ENCODE measurements around the gene ANKLE1. TPM values are rescaled to one million over a fixed set of nuclear protein-coding genes. Genes with fewer than 3 reads are reported as not detected.

Gene ANKLE1
- total RNA-seq, 4 donors from 2014 or later = 0.39 to 0.81 TPM; not detected in 2

- TF ChIP-seq CTCF (IDR thresholded peaks at IDR 0.05) = no peak
- no peak for TF ChIP-seq POLR2AphosphoS5 (IDR thresholded peaks at IDR 0.05)
- no peak for TF ChIP-seq POLR2A (IDR thresholded peaks at IDR 0.05)
- no peak for TF ChIP-seq EP300 (IDR thresholded peaks at IDR 0.05)
- 100% methylated on average over 2 of the region's 6 CpGs for WGBS, 2 donors (ENCODE audit: low coverage in 1 of 2)
- peaks cover 0 to 55% (median 31%) of the 10 kb centered on the region in 3 donors for H3K4me1 ChIP-seq
- H3K4me3 ChIP-seq = no peak overlapping the region
- peak overlapping the region in 3 of 4 donors; percentile 73 to 87 (median 86) for H3K27ac ChIP-seq
- no peaks in the 10 kb centered on the region for H3K9me3 ChIP-seq
- H3K36me3 ChIP-seq = peaks cover 0 to 37% of the 10 kb centered on the region in 2 donors
- no peak for ATAC-seq
- no peaks in the 10 kb centered on the region for H3K27me3 ChIP-seq
These were observed 40.8 kb upstream of the ANKLE1 start for GRCh38 chr19:17240826-17241399.

GRCh38 chr19:17242431-17243208, 39.1 kb upstream of the ANKLE1 start:
- peaks cover 0 to 33% of the 10 kb centered on the region in 2 donors for H3K36me3 ChIP-seq
- TF ChIP-seq CTCF (IDR thresholded peaks at IDR 0.05) = no peak
- no peak for TF ChIP-seq POLR2A (IDR thresholded peaks at IDR 0.05)
- 54 to 70% methylated on average over 2 to 4 of the region's 8 CpGs for WGBS, 2 donors (ENCODE audit: low coverage in 1 of 2)
- H3K4me1 ChIP-seq = peaks cover 0 to 54% (median 31%) of the 10 kb centered on the region in 3 donors
- ATAC-seq = no peak
- H3K4me3 ChIP-seq = peak overlapping the region in 1 of 2 donors; percentile 92
- H3K27ac ChIP-seq = peak overlapping the region; percentile 25 to 94 (median 86)
- no peaks in the 10 kb centered on the region for H3K27me3 ChIP-seq
- H3K9me3 ChIP-seq = no peaks in the 10 kb centered on the region

- Histone ChIP-seq H3K27me3 (no peaks in the 10 kb centered on the region), H3K4me1 (peaks cover 0 to 60% (median 31%) of the 10 kb centered on the region in 3 donors), H3K27ac (peak overlapping the region; percentile 74 to 94 (median 86)), H3K9me3 (no peaks in the 10 kb centered on the region), H3K4me3 (peak overlapping the region; percentile 92 to 93), H3K36me3 (peaks cover 0 to 26% of the 10 kb centered on the region in 2 donors)
- TF ChIP-seq POLR2A (IDR thresholded peaks at IDR 0.05) = no peak
- TF ChIP-seq POLR2AphosphoS5 (IDR thresholded peaks at IDR 0.05) = no peak
- no peak for TF ChIP-seq EP300 (IDR thresholded peaks at IDR 0.05)
- TF ChIP-seq CTCF (IDR thresholded peaks at IDR 0.05) = no peak
- ATAC-seq = no peak
- WGBS, 2 donors (ENCODE audit: low coverage in 1 of 2) = 40% methylated on average over 2 of the region's 8 CpGs; no CpG with 5 or more reads in 1 of the 2 donors
These were observed 38.4 kb upstream of the ANKLE1 start for GRCh38 chr19:17243211-17243829.

GRCh38 chr19:17243830-17244617, 37.7 kb upstream of the ANKLE1 start:
- WGBS, 2 donors (ENCODE audit: low coverage in 1 of 2) = 0% methylated on average over 2 of the region's 52 CpGs; no CpG with 5 or more reads in 1 of the 2 donors
- Histone ChIP-seq H3K36me3 (peaks cover 0 to 19% of the 10 kb centered on the region in 2 donors), H3K9me3 (no peaks in the 10 kb centered on the region), H3K27me3 (no peaks in the 10 kb centered on the region), H3K4me3 (peak overlapping the region; percentile 92 to 93), H3K27ac (peak overlapping the region; percentile 74 to 94 (median 86)), H3K4me1 (peaks cover 0 to 62% (median 31%) of the 10 kb centered on the region in 3 donors)
- peak; percentile 20 for ATAC-seq
- TF ChIP-seq POLR2AphosphoS5 (IDR thresholded peaks at IDR 0.05) (no peak), POLR2A (IDR thresholded peaks at IDR 0.05) (no peak)
